HFF-Myc (cell line): ENCODE results near the gene KIAA0753.

Source experiments
- DNase-seq: peaks from one replicate; pipeline ENCODE4 v3.0.0-alpha.2; 2011; ENCODE audit warnings: low read depth; ENCODE audit errors: extremely low read depth
- H3K4me3 ChIP-seq: replicated peaks from 2 replicates; pipeline ENCODE4 v1.5.1; 2011; ENCODE audit warnings: low read depth, mild to moderate bottlenecking, control low read depth, low read length
- TF ChIP-seq, protein P1 (sequence below): IDR thresholded peaks from 2 replicates; pipeline ENCODE4 v1.5.1; 2012; ENCODE audit warnings: mild to moderate bottlenecking, low read depth, low read length, control low read depth; ENCODE audit errors: missing control alignments

Gene KIAA0753

DNA sequence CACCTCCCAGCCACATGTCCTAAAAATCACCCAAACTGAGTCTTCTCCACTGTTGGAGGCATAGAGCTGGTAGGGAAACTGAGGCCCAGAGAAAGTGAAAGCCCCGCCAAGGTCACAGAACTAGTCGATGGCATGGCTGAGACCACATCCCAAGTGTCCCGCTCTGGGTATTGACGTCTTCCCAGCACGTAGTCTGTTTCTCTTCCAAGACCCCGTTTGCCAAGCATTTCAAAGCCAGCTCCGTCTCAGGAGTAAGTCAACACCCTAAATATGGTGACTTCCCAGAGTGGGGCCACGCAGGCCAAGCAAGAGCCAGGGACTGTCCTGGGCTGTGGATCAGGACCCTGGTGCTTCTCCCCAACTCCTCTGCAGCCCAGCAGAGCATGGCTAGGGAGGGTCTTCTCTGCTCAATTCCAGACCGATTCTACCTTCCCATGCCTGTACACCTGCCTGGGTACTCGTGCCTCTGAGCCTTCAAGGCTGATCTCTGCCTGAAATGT is 103.9 kb downstream of the KIAA0753 start:
- TF ChIP-seq, protein P1, sequence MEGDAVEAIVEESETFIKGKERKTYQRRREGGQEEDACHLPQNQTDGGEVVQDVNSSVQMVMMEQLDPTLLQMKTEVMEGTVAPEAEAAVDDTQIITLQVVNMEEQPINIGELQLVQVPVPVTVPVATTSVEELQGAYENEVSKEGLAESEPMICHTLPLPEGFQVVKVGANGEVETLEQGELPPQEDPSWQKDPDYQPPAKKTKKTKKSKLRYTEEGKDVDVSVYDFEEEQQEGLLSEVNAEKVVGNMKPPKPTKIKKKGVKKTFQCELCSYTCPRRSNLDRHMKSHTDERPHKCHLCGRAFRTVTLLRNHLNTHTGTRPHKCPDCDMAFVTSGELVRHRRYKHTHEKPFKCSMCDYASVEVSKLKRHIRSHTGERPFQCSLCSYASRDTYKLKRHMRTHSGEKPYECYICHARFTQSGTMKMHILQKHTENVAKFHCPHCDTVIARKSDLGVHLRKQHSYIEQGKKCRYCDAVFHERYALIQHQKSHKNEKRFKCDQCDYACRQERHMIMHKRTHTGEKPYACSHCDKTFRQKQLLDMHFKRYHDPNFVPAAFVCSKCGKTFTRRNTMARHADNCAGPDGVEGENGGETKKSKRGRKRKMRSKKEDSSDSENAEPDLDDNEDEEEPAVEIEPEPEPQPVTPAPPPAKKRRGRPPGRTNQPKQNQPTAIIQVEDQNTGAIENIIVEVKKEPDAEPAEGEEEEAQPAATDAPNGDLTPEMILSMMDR: no peak
- H3K4me3 ChIP-seq: no peak overlapping the region
- no peak for DNase-seq

GRCh38 chr17:6536053-6536452 is 104.5 kb downstream of the KIAA0753 start:
- no peak overlapping the region for H3K4me3 ChIP-seq
- TF ChIP-seq, protein P1: no peak
- no peak for DNase-seq

- no peak for DNase-seq
- TF ChIP-seq, protein P1: no peak
- H3K4me3 ChIP-seq: no peak overlapping the region
Measured at GRCh38 chr17:6534846-6535514, 105.5 kb downstream of the KIAA0753 start.

DNA sequence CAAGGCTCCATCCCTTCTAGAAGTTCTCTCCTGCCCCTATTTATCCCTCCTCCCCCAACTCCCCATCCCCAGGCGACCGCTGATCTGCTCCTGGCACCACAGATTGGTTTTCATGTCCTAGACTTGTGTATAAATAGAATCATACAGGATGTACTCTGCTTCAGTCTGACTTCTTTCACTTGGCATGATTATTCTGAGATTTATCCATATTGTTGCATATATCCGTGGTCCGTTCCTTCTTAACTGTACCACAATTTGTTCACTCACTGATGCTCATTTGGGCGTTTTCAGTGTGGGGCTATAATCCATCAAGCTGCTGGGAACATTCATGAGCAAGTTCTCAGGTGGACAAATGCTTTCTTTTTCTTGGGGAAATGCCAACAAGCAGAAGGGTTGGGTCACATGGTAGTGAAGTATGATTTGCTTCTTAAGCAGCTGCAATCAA is 108.0 kb downstream of the KIAA0753 start:
- no peak overlapping the region for H3K4me3 ChIP-seq
- TF ChIP-seq, protein P1: no peak
- no peak for DNase-seq

DNA sequence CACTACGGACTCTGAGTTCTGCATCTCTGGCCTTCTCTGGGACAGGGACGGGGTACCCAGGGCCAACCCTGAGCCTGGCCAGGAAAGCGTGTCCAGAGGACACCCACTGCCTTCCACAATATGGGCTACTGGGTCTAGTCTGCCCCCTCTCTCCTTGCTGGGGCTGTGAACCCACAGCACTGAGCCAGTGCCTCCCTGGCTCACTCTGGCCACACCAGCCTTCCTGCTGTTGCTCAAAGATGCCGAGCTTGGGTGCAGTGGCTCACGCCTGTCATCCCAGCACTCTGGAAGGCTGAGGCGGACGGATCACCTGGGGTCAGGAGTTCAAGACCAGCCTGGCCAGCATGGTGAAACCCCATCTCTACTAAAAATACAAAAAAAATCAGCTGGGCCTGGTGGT is 108.9 kb downstream of the KIAA0753 start:
- TF ChIP-seq, protein P1: no peak
- no peak for DNase-seq
- no peak overlapping the region for H3K4me3 ChIP-seq

DNA sequence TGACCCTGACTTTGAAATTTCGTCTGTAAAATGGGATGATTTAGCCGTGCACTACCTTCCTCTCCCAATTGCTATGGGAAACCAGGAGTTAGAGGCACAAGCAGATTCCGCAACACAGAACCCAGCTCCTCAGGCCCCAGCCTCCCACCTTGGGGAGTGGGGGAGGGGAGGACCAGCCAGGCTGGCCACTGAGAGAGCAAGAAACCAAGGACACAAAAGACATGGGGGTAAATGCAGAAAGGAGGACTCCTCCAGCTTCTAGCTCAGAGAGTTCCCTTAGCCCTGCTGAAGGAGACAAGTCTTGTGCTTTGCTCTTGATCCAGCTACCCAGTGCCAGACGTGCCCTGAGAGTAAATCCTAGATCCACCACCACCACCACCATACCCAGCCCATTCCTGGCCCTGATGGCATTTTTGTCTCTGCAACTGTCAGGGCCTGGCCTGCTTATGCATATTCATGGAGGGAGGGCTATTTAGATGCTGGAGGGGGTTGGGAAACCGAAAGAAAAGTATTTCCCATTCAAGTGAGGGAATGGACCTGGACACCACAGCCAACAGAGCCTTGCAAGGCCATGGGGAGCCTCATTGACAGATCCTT is 110.1 kb downstream of the KIAA0753 start:
- TF ChIP-seq, protein P1: no peak
- no peak overlapping the region for H3K4me3 ChIP-seq
- no peak for DNase-seq
